GM23248 (cell line): ENCODE measurements around the gene LRRC59. TPM values are rescaled to one million over a fixed set of nuclear protein-coding genes. Genes with fewer than 3 reads are reported as not detected.

ENCODE experiments used
- DNase-seq: peaks from one replicate; pipeline ENCODE4 v3.0.0-alpha.2; 2015
- H2AFZ ChIP-seq: fragments of 200-600 bp; sonication (generic); 2 replicates; pipeline ENCODE4 v1.6.1; 2016; ENCODE audit warnings: antibody characterized with exemption
- H3F3A ChIP-seq: fragments of 200-600 bp; sonication (generic); 2 replicates; pipeline ENCODE4 v1.6.1; 2016; ENCODE audit warnings: mild to moderate bottlenecking, antibody characterized with exemption, mixed run types; ENCODE audit not compliant: insufficient read depth
- H3K27ac ChIP-seq: fragments of 200-600 bp; sonication (generic); 2 replicates; pipeline ENCODE4 v1.5.1; 2016; ENCODE audit warnings: mild to moderate bottlenecking
- H3K27me3 ChIP-seq: fragments of 200-600 bp; sonication (generic); replicated peaks from 2 replicates; pipeline ENCODE4 v1.6.1; 2016; ENCODE audit warnings: mild to moderate bottlenecking; ENCODE audit not compliant: insufficient read depth
- H3K36me3 ChIP-seq: fragments of 200-600 bp; sonication (generic); 2 replicates; pipeline ENCODE4 v1.6.1; 2016; ENCODE audit warnings: low read depth, mild to moderate bottlenecking
- H3K4me1 ChIP-seq: fragments of 200-600 bp; sonication (generic); 2 replicates; pipeline ENCODE4 v1.6.1; 2016; ENCODE audit warnings: mild to moderate bottlenecking; ENCODE audit not compliant: insufficient read depth
- H3K4me2 ChIP-seq: fragments of 200-600 bp; sonication (generic); one replicate; pipeline ENCODE4 v1.6.1; 2016; ENCODE audit warnings: mild to moderate bottlenecking; ENCODE audit not compliant: unreplicated experiment
- H3K4me3 ChIP-seq: fragments of 200-600 bp; sonication (generic); 2 replicates; pipeline ENCODE4 v1.5.1; 2016; ENCODE audit warnings: mild to moderate bottlenecking
- H3K79me2 ChIP-seq: fragments of 200-600 bp; sonication (generic); 2 replicates; pipeline ENCODE4 v1.6.1; 2016; ENCODE audit warnings: mild to moderate bottlenecking; ENCODE audit not compliant: insufficient read depth
- H3K9ac ChIP-seq: fragments of 200-600 bp; sonication (generic); 2 replicates; pipeline ENCODE4 v1.6.1; 2016; ENCODE audit warnings: mild to moderate bottlenecking
- H3K9me2 ChIP-seq: fragments of 200-600 bp; sonication (generic); 2 replicates; pipeline ENCODE4 v1.6.1; 2016; ENCODE audit warnings: mixed run types, mild to moderate bottlenecking, moderate library complexity; ENCODE audit not compliant: insufficient read depth
- H3K9me3 ChIP-seq: fragments of 200-600 bp; sonication (generic); one replicate; pipeline ENCODE4 v1.6.1; 2017; ENCODE audit warnings: low read depth
- H4K20me1 ChIP-seq: fragments of 200-600 bp; sonication (generic); 2 replicates; pipeline ENCODE4 v1.6.0; 2016; ENCODE audit not compliant: insufficient read depth
- EZH2 ChIP-seq: fragments of 200-600 bp; sonication (generic); IDR thresholded peaks from 2 replicates; pipeline ENCODE4 v1.6.1; 2018; ENCODE audit warnings: antibody characterized with exemption, mild to moderate bottlenecking; ENCODE audit not compliant: insufficient read depth, poor library complexity, severe bottlenecking
- EZH2phosphoT487 ChIP-seq: fragments of 200-600 bp; sonication (generic); IDR thresholded peaks from 2 replicates; pipeline ENCODE4 v1.6.1; 2018; ENCODE audit warnings: antibody characterized with exemption, moderate library complexity, mild to moderate bottlenecking, low read depth; ENCODE audit not compliant: insufficient read depth
- WGBS, 2 experiments: methylation state at CpG; one replicate each; pipeline ENCODE4 v1.1.6; 2015 to 2017; ENCODE audit warnings: low lambda C conversion rate in 2 of 2, low coverage in 1 of 2; ENCODE audit errors: missing lambda C conversion rate in 2 of 2; 5-methylcytosine and 5-hydroxymethylcytosine counted together
- in situ Hi-C: fragments of 300-500 bp; cut with MboI; formaldehyde crosslinking; loops from 2 replicates; pipeline ENCODE4 v1.15.0; 2020
- polyA plus RNA-seq: library from polyadenylated mRNA; unstranded; fragments of >200 nt; fragmentation: Nextera tagmentation; extraction: Ambion mirVana; gene quantifications from 2 replicates; pipeline ENCODE4 v1.2.1, GENCODE V29; 2016
- total RNA-seq: library from RNA; depleted of rRNA; stranded (reverse); fragments of >200 nt; shearing (Covaris generic); gene quantifications from 2 replicates; pipeline ENCODE4 v1.2.3, GENCODE V29; 2014

Gene LRRC59
- total and polyA plus RNA-seq, 2 experiments from 2014 or later = 111 to 164 TPM

DNA sequence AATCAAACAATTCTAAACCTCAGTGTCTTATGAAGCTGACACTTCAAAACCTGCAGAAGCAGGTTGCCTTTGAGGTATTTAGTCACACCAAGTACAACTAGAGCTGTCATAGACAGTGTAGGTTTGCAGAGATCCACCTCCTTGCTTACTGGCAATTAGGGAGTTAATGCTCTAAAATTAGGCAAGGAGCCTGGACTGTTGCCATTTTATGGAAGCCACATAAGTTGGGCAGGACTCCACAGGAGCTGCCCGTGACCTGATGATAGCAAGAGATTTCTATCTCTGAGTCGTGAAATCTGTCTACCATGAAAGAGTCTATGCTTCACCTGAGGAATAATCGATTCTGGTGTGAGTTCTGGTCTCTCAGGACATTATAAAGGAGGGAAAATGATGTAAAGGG, 15.4 kb downstream of the LRRC59 start:
- Histone ChIP-seq H3K4me1 (no peaks in the 10 kb centered on the region), H3K9me2 (no peaks in the 10 kb centered on the region), H3K9ac (no peak overlapping the region), H3K4me2 (no peak overlapping the region), H3F3A (peaks cover 77% of the 10 kb centered on the region), H3K27me3 (no peaks in the 10 kb centered on the region), H3K79me2 (peaks cover 17% of the 10 kb centered on the region), H3K36me3 (peaks cover 59% of the 10 kb centered on the region), H3K27ac (no peak overlapping the region), H2AFZ (no peak overlapping the region), H4K20me1 (no peaks in the 10 kb centered on the region), H3K9me3 (no peaks in the 10 kb centered on the region), H3K4me3 (no peak overlapping the region)
- TF ChIP-seq EZH2phosphoT487 (no peak), EZH2 (no peak)
- in situ Hi-C loops = no loop called here
- WGBS, 2 experiments = 42 to 45% methylated on average over 3 of the region's 3 CpGs
- no peak for DNase-seq

DNA sequence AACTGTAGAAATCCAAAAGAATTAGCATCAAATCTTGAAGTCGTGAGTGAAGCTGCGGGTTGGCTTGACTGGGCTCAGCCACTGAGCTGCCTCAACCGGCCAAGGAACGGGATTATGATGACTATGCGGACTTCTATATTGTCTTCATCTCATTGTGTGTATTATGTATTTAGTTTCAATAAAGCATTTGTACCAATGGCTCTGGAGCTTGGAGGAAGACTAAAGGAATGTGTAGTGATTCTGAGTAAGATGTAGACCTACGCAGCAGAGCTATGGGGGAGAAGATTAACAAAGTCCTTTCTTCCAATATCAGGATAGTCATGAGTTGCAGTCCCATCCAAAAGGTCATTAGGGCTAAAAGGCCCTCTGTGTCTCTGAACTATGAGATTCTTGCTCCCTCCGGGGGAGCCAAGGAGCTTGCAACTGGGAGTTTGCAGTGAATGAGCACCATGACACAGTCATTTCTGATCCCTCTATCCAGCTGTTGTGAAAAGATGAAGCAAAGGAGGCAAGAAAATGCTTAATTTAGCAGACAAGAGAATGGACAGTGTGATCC, 16.0 kb downstream of the LRRC59 start:
- no peaks in the 10 kb centered on the region for H3K9me3 ChIP-seq
- H3K4me2 ChIP-seq = no peak overlapping the region
- H3K4me1 ChIP-seq = no peaks in the 10 kb centered on the region
- H2AFZ ChIP-seq = no peak overlapping the region
- H3F3A ChIP-seq = peaks cover 71% of the 10 kb centered on the region
- H3K9me2 ChIP-seq = no peaks in the 10 kb centered on the region
- H3K79me2 ChIP-seq = peaks cover 11% of the 10 kb centered on the region
- in situ Hi-C loops = no loop called here
- H3K4me3 ChIP-seq = no peak overlapping the region
- H4K20me1 ChIP-seq = no peaks in the 10 kb centered on the region
- H3K9ac ChIP-seq = no peak overlapping the region
- H3K36me3 ChIP-seq = peaks cover 53% of the 10 kb centered on the region
- 88% methylated on average over 7 of the region's 7 CpGs for WGBS, 2 experiments
- no peaks in the 10 kb centered on the region for H3K27me3 ChIP-seq
- no peak for DNase-seq
- H3K27ac ChIP-seq = no peak overlapping the region
- TF ChIP-seq EZH2 = no peak
- no peak for TF ChIP-seq EZH2phosphoT487

DNA sequence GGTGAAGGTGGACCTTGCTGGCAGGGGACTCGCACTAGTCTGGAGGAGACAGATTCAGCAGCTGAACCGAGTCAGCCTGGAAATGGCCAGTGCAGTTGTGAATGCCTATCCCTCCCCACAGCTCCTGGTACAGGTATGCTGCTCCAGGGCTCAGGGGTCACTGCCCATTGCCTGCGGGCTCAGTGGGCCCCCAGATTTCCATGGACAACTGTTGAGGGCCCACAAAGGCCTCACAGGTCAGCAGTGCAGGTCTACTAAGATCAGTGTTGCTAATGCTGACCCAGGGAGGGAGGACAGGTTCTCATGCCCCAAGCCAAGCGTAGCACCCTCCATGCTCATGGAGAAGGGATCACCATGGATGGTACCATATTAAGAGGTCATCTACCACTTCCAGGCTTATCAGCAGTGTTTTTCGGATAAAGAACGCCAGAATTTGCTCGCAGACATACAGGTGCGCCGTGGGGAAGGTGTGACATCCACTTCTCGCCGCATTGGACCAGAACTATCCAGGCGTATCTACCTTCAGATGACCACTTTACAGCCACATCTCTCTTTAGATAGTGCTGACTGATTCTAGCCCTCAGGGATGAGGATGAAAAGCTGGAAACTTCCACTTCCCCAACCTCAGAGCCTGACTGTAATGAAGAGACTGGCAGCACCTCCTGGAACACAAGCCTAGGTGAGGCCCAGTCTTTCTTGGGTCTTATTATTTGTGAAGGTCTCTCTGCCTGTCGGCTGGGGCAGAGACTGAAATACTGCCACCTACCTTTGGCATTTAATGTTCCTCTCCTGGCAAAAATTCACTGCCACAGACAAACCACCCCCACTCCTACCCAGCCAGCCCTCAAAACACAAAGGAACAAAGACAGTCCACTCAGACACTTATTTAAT, 16.7 kb downstream of the LRRC59 start:
- Histone ChIP-seq H3K4me2 (no peak overlapping the region), H3K9me2 (no peaks in the 10 kb centered on the region), H3K4me1 (no peaks in the 10 kb centered on the region), H3K79me2 (peaks cover 4% of the 10 kb centered on the region; the same call in 1 of the 2 replicates), H3K9ac (no peak overlapping the region), H3K9me3 (no peaks in the 10 kb centered on the region), H4K20me1 (no peaks in the 10 kb centered on the region), H3K36me3 (peaks cover 46% of the 10 kb centered on the region), H3K27ac (no peak overlapping the region), H3F3A (peaks cover 65% of the 10 kb centered on the region), H2AFZ (no peak overlapping the region), H3K27me3 (no peaks in the 10 kb centered on the region), H3K4me3 (no peak overlapping the region)
- in situ Hi-C loops = no loop called here
- no peak for TF ChIP-seq EZH2
- no peak for TF ChIP-seq EZH2phosphoT487
- peak; percentile 43 for DNase-seq
- 82 to 83% methylated on average over 13 of the region's 13 CpGs for WGBS, 2 experiments

DNA sequence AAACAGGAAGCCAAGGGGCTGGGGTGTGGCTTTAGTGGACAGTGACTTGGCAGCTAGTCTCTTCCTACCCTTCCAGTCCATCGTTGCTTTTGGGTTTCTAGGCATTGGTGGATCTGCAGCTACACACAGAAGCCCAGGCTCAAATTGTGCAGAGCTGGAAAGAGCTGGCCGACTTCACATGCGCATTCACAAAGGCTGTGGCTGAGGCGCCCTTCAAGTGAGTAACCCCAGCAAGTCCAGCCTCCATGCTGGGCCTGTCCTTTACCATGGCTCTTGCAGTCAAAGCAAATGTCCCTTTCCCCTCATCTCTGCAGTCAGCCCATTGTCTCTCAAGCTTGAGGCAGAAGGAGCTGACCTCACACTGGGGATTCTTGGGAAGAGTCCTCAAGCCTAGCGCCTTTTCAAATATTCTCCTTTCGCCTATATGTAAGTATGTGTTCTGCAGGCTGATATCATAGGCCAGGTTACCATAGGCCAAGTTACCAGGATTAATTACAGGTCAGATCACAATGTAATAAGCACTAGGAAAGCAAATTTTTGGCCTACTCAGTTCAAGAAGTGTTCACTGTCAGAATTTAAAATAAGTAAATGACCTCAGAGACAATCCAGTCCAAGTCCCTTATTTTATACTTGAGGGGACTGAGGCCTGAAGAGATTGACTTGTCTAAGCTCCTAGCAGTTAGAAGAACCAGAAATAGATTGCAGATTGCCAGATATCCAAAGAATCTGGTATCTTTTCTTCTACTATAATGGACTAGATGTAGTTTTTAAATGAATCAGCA, 17.8 kb downstream of the LRRC59 start:
- no peak overlapping the region for H3K9ac ChIP-seq
- WGBS, 2 experiments = 90 to 93% methylated on average over 6 of the region's 6 CpGs
- no peak overlapping the region for H3K4me2 ChIP-seq
- DNase-seq = no peak
- TF ChIP-seq EZH2 = no peak
- TF ChIP-seq EZH2phosphoT487 = no peak
- H3F3A ChIP-seq = peaks cover 54% of the 10 kb centered on the region
- no peaks in the 10 kb centered on the region for H3K27me3 ChIP-seq
- no peaks in the 10 kb centered on the region for H3K79me2 ChIP-seq
- no peaks in the 10 kb centered on the region for H3K4me1 ChIP-seq
- no peak overlapping the region for H2AFZ ChIP-seq
- in situ Hi-C loops = no loop called here
- H4K20me1 ChIP-seq = no peaks in the 10 kb centered on the region
- peaks cover 35% of the 10 kb centered on the region for H3K36me3 ChIP-seq
- H3K9me3 ChIP-seq = no peaks in the 10 kb centered on the region
- H3K4me3 ChIP-seq = no peak overlapping the region
- H3K9me2 ChIP-seq = no peaks in the 10 kb centered on the region
- no peak overlapping the region for H3K27ac ChIP-seq
